Breast epithelium (tissue), 4 donors: ENCODE results near the gene DCP1A. TPM values are rescaled to one million over a fixed set of nuclear protein-coding genes. Genes with fewer than 3 reads are reported as not detected.

Experiments
- DNase-seq, 2 donors: peaks; one replicate each; pipeline ENCODE4 v3.0.0-alpha.2; 2019; ENCODE audit warnings: low spot score in 2 of 2
- H3K27ac ChIP-seq, 2 donors: fragments of 200-600 bp; sonication (generic) in 1 of 2; one replicate each; pipeline ENCODE4 v1.5.1; 2016 to 2019; ENCODE audit warnings: mild to moderate bottlenecking in 1 of 2
- H3K27me3 ChIP-seq, 2 donors: fragments of 200-600 bp; sonication (generic) in 1 of 2; one replicate each; pipeline versions ENCODE4 v1.5.1 to v1.6.0; 2017 to 2019; ENCODE audit warnings: control low read depth in 1 of 2, mild to moderate bottlenecking in 1 of 2
- H3K36me3 ChIP-seq: fragments of 200-600 bp; one replicate; pipeline ENCODE4 v1.5.1; 2019
- H3K4me1 ChIP-seq, 2 donors: fragments of 200-600 bp; sonication (generic); one replicate each; pipeline ENCODE4 v1.5.1; 2016 to 2019; ENCODE audit warnings: control low read depth in 1 of 2
- H3K4me3 ChIP-seq, 3 donors: fragments of 200-600 bp; sonication (generic); 1 replicate in 2 of 3; 2 replicates in 1 of 3; pipeline ENCODE4 v1.5.1; 2016 to 2019; ENCODE audit warnings: mild to moderate bottlenecking in 3 of 3, moderate library complexity in 2 of 3
- H3K9me3 ChIP-seq, 2 donors: fragments of 200-600 bp; sonication (generic) in 1 of 2; one replicate each; pipeline ENCODE4 v1.5.1; 2016 to 2019; ENCODE audit warnings: control low read depth in 1 of 2
- POLR2A ChIP-seq: fragments of 450-650 bp; IDR thresholded peaks from one replicate; pipeline ENCODE4 v1.6.1; 2016; ENCODE audit warnings: antibody characterized with exemption, mild to moderate bottlenecking, moderate library complexity
- POLR2AphosphoS5 ChIP-seq, 3 donors: sonication (generic); formaldehyde crosslinking; IDR thresholded peaks; one replicate each; pipeline ENCODE4 v1.6.1; 2017; ENCODE audit warnings: antibody characterized with exemption in 3 of 3
- intact Hi-C: fragments of 100-400 bp; cut with DNase I; formaldehyde crosslinking; loops from one replicate; pipeline ENCODE4 v1.15.1; 2023; ENCODE audit warnings: low total_unique reads
- total RNA-seq, 3 donors: library from RNA; depleted of rRNA; stranded (reverse); fragments of >200 nt; gene quantifications; one replicate each; pipeline ENCODE4 v1.1.0, GENCODE V29; 2016
- TF ChIP-seq, protein P1 (sequence below), 3 donors: fragments of 450-650 bp; IDR thresholded peaks; one replicate each; pipeline ENCODE4 v1.5.1; 2016 to 2017; ENCODE audit warnings: antibody characterized with exemption in 3 of 3, mild to moderate bottlenecking in 3 of 3, moderate library complexity in 3 of 3

The DCP1A gene
- total RNA-seq: 10 to 100 TPM; 21.9 to 26.2 (median 24.9) TPM

DNA sequence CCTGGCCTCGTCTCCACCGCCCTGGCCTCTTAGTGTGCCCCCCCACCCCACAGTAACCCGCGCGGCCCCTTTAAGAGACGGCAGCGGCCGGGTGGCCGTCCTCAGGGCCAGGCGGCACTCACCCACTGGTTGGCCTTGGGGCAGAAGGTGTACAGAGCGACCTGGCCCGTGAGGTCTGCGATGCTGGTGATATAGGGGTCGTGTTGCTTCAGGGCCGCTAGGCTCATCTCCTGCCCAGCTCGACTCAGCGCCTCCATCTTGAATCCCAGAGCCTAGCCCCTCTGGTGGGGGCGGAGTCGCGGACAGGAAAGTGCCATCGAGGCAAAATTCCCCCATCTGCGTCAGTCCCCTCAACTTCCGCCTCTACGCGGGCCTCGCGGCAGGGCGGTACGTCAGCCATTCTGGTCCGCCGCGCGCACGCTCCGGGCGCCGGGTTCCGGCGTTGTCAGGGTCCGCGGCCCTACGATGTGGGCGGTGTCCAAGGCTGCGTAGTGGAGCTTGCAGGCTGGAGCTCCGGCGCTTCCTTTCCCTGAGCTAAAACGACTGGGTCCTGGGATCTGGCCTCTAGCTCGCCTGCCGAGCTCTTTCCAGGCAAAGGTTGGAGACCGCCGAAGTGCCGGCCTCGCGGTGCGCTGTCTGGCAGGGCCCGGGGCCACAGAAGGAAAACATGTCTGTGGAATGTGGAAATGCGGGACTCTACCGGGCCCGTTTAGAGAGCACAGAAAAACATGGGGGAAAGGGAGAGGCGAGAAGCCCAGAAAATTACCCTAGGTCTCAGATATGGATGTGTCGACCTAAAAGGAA lies at the start of gene DCP1A:
Gene DCP1A, minus strand, starts transcription at position 283 of the 804 bp plus-strand sequence. Its CDS starts 26 bp downstream, at position 257.
- H3K27me3 ChIP-seq: no peaks in the 10 kb centered on the region
- peak; percentile 96 for DNase-seq
- H3K9me3 ChIP-seq: no peaks in the 10 kb centered on the region
- peaks cover 0 to 7% of the 10 kb centered on the region in 2 donors for H3K4me1 ChIP-seq
- peak; percentile 84 to 99 (median 96) for TF ChIP-seq POLR2AphosphoS5 (IDR thresholded peaks at IDR 0.05)
- TF ChIP-seq, protein P1, sequence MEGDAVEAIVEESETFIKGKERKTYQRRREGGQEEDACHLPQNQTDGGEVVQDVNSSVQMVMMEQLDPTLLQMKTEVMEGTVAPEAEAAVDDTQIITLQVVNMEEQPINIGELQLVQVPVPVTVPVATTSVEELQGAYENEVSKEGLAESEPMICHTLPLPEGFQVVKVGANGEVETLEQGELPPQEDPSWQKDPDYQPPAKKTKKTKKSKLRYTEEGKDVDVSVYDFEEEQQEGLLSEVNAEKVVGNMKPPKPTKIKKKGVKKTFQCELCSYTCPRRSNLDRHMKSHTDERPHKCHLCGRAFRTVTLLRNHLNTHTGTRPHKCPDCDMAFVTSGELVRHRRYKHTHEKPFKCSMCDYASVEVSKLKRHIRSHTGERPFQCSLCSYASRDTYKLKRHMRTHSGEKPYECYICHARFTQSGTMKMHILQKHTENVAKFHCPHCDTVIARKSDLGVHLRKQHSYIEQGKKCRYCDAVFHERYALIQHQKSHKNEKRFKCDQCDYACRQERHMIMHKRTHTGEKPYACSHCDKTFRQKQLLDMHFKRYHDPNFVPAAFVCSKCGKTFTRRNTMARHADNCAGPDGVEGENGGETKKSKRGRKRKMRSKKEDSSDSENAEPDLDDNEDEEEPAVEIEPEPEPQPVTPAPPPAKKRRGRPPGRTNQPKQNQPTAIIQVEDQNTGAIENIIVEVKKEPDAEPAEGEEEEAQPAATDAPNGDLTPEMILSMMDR (IDR thresholded peaks at IDR 0.05): peak in 1 of 3 donors; percentile 33
- TF ChIP-seq POLR2A: peak; percentile 50
- no peaks in the 10 kb centered on the region for H3K36me3 ChIP-seq
- H3K27ac ChIP-seq: peak within 1 kb of the TSS; percentile 97 to 98
- peak within 1 kb of the TSS; percentile 92 to 99 (median 94) for H3K4me3 ChIP-seq
- intact Hi-C loops: no loop called here

GRCh38 chr3:53384465-53385423 lies 37.4 kb upstream of the DCP1A start:
- no peaks in the 10 kb centered on the region for H3K27me3 ChIP-seq
- intact Hi-C loops: no loop called here

GRCh38 chr3:53382106-53382505 lies 34.8 kb upstream of the DCP1A start:
- Histone ChIP-seq H3K36me3 (no peaks in the 10 kb centered on the region), H3K4me1 (no peaks in the 10 kb centered on the region), H3K27ac (no peak overlapping the region), H3K27me3 (no peaks in the 10 kb centered on the region), H3K9me3 (peaks cover 0 to 6% of the 10 kb centered on the region in 2 donors), H3K4me3 (no peak overlapping the region)
- TF ChIP-seq, protein P1 (IDR thresholded peaks at IDR 0.05): no peak
- TF ChIP-seq POLR2AphosphoS5 (IDR thresholded peaks at IDR 0.05) (no peak), POLR2A (no peak)
- DNase-seq: no peak
- intact Hi-C loops: no loop called here

More at GRCh38 chr3:53384465-53385423, 37.4 kb upstream of the DCP1A start:
- no peaks in the 10 kb centered on the region for H3K4me1 ChIP-seq
- H3K4me3 ChIP-seq: no peak overlapping the region
- no peak overlapping the region for H3K27ac ChIP-seq
- DNase-seq: no peak
- H3K9me3 ChIP-seq: peaks cover 0 to 6% of the 10 kb centered on the region in 2 donors
- TF ChIP-seq POLR2AphosphoS5 (IDR thresholded peaks at IDR 0.05): no peak
- TF ChIP-seq POLR2A: no peak
- TF ChIP-seq, protein P1 (IDR thresholded peaks at IDR 0.05): no peak
- no peaks in the 10 kb centered on the region for H3K36me3 ChIP-seq

DNA sequence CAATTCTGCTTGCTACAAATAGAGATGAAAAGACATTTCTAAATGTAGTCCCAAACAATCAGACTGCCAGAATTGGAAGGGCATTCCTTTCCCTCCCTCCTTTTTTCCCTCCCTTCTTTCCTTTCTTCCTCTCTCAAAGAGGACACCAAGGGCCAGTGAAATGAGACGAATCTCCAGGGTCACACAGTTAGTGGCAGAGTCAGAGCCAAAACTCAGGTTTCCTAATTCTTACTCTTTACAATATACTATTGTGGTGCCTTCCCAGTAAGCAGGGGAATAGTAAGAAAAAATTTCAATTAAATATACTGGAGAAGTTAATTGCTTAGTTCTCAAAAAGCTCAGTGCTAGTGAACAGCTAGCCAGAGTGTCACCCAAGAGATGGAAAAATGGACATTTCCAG lies 33.0 kb upstream of the DCP1A start:
- Histone ChIP-seq H3K36me3 (no peaks in the 10 kb centered on the region), H3K27me3 (no peaks in the 10 kb centered on the region), H3K4me1 (no peaks in the 10 kb centered on the region), H3K9me3 (no peaks in the 10 kb centered on the region), H3K4me3 (no peak overlapping the region), H3K27ac (no peak overlapping the region)
- DNase-seq: no peak
- TF ChIP-seq POLR2AphosphoS5 (IDR thresholded peaks at IDR 0.05) (no peak), POLR2A (no peak)
- intact Hi-C loops: no loop called here

- Histone ChIP-seq H3K36me3 (no peaks in the 10 kb centered on the region), H3K27me3 (no peaks in the 10 kb centered on the region), H3K27ac (no peak overlapping the region), H3K4me1 (no peaks in the 10 kb centered on the region), H3K9me3 (no peaks in the 10 kb centered on the region), H3K4me3 (no peak overlapping the region)
- intact Hi-C loops: no loop called here
- DNase-seq: no peak
- TF ChIP-seq, protein P1 (IDR thresholded peaks at IDR 0.05): no peak
- TF ChIP-seq POLR2AphosphoS5 (IDR thresholded peaks at IDR 0.05): no peak
- no peak for TF ChIP-seq POLR2A
Observed at GRCh38 chr3:53379898-53380297, 32.6 kb upstream of the DCP1A start.
